ENCODE data around the gene IFT88.

IFT88 gene

GRCh38 chr13:20566898-20567874 lies at the start of gene IFT88:
TSS of gene IFT88 (plus strand) at chr13:20567157. CDS start at chr13:20574386, 7,229 bp downstream.
- peak; percentile 66 to 83 for DNase-seq (ENCODE audit: low read depth in 2 of 2)

GRCh38 chr13:20518660-20519100 lies 48.3 kb upstream of the IFT88 start:
- DNase-seq (ENCODE audit: low read depth in 2 of 2): no peak

GRCh38 chr13:20519875-20520274 lies 47.1 kb upstream of the IFT88 start:
- DNase-seq (ENCODE audit: low read depth in 2 of 2): no peak

- DNase-seq (ENCODE audit: low read depth in 2 of 2): no peak
Measured at GRCh38 chr13:20521364-20522115, 45.4 kb upstream of the IFT88 start.

GRCh38 chr13:20525144-20525600 lies 41.8 kb upstream of the IFT88 start:
- DNase-seq (ENCODE audit: low read depth in 2 of 2): no peak

GRCh38 chr13:20525601-20526544 lies 41.1 kb upstream of the IFT88 start, which contains the start of gene CRYL1:
TSS of gene CRYL1 (minus strand) at chr13:20525857. CDS start at chr13:20525794, 63 bp downstream.
- peak; percentile 46 to 76 for DNase-seq (ENCODE audit: low read depth in 2 of 2)

GRCh38 chr13:20526664-20527063 lies 40.3 kb upstream of the IFT88 start:
- no peak for DNase-seq (ENCODE audit: low read depth in 2 of 2)

GRCh38 chr13:20528452-20528851 lies 38.5 kb upstream of the IFT88 start:
- no peak for DNase-seq (ENCODE audit: low read depth in 2 of 2)

- no peak for DNase-seq (ENCODE audit: low read depth in 2 of 2)
Measured at GRCh38 chr13:20534038-20534608, 32.8 kb upstream of the IFT88 start.

- DNase-seq (ENCODE audit: low read depth in 2 of 2): no peak
Measured at GRCh38 chr13:20536992-20537391, 30.0 kb upstream of the IFT88 start.

- DNase-seq (ENCODE audit: low read depth in 2 of 2): no peak
Measured at GRCh38 chr13:20544201-20544923, 22.6 kb upstream of the IFT88 start.

GRCh38 chr13:20546556-20546955 lies 20.4 kb upstream of the IFT88 start:
- DNase-seq (ENCODE audit: low read depth in 2 of 2): no peak

GRCh38 chr13:20547479-20547908 lies 19.5 kb upstream of the IFT88 start:
- DNase-seq (ENCODE audit: low read depth in 2 of 2): no peak

- no peak for DNase-seq (ENCODE audit: low read depth in 2 of 2)
Measured at GRCh38 chr13:20550799-20551198, 16.2 kb upstream of the IFT88 start.

GRCh38 chr13:20553311-20553710 lies 13.6 kb upstream of the IFT88 start:
- DNase-seq (ENCODE audit: low read depth in 2 of 2): no peak

- no peak for DNase-seq (ENCODE audit: low read depth in 2 of 2)
Measured at GRCh38 chr13:20558982-20559381, 8.0 kb upstream of the IFT88 start.

GRCh38 chr13:20559659-20560356 lies 7.1 kb upstream of the IFT88 start:
- no peak for DNase-seq (ENCODE audit: low read depth in 2 of 2)

- DNase-seq (ENCODE audit: low read depth in 2 of 2): no peak
Measured at GRCh38 chr13:20561741-20562140, 5.2 kb upstream of the IFT88 start.

- no peak for DNase-seq (ENCODE audit: low read depth in 2 of 2)
Measured at GRCh38 chr13:20565115-20565736, 1.7 kb upstream of the IFT88 start.

Measured in stimulated activated CD8-positive, alpha-beta memory T cell treated with anti-CD3 and anti-CD28 coated beads, Interleukin-7, amount 100 ng/mL, for 4 hours (primary cell).